Parathyroid adenoma (tissue), 2 donors: ENCODE results near the gene ENO1.

ENCODE experiments used
- H2AFZ ChIP-seq: fragments of 300-600 bp; sonication (generic); one replicate; pipeline ENCODE4 v1.7.0; 2017; ENCODE audit warnings: antibody characterized with exemption, mild to moderate bottlenecking
- H3K27ac ChIP-seq: fragments of 300-600 bp; sonication (generic); one replicate; pipeline ENCODE4 v1.7.0; 2017
- H3K27me3 ChIP-seq: fragments of 300-600 bp; sonication (generic); one replicate; pipeline ENCODE4 v1.7.0; 2017; ENCODE audit warnings: low read length; ENCODE audit not compliant: control insufficient read depth, insufficient read depth
- H3K36me3 ChIP-seq: fragments of 300-600 bp; sonication (generic); one replicate; pipeline ENCODE4 v1.7.0; 2017; ENCODE audit warnings: low read length; ENCODE audit not compliant: control insufficient read depth, insufficient read depth
- H3K4me1 ChIP-seq: fragments of 300-600 bp; sonication (generic); one replicate; pipeline ENCODE4 v1.7.0; 2017; ENCODE audit warnings: control low read depth
- H3K4me2 ChIP-seq: fragments of 300-600 bp; sonication (generic); one replicate; pipeline ENCODE4 v1.7.0; 2017; ENCODE audit warnings: low read length
- H3K4me3 ChIP-seq: fragments of 300-600 bp; sonication (generic); one replicate; pipeline ENCODE4 v1.7.0; 2017; ENCODE audit warnings: low read depth, low read length
- H3K79me2 ChIP-seq: fragments of 300-600 bp; sonication (generic); one replicate; pipeline ENCODE4 v1.7.0; 2017; ENCODE audit warnings: control low read depth
- H3K9ac ChIP-seq: fragments of 300-600 bp; sonication (generic); one replicate; pipeline ENCODE4 v1.7.0; 2017; ENCODE audit warnings: mild to moderate bottlenecking
- H3K9me3 ChIP-seq: fragments of 300-600 bp; sonication (generic); one replicate; pipeline ENCODE4 v1.7.0; 2017; ENCODE audit warnings: low read length; ENCODE audit not compliant: control insufficient read depth
- TF ChIP-seq, protein P1 (sequence below): fragments of 300-600 bp; sonication (generic); IDR thresholded peaks from one replicate; pipeline ENCODE4 v1.7.0; 2017; ENCODE audit warnings: antibody characterized with exemption, mild to moderate bottlenecking
- donor health status: primary hyperparathyroidism.

Gene ENO1

DNA sequence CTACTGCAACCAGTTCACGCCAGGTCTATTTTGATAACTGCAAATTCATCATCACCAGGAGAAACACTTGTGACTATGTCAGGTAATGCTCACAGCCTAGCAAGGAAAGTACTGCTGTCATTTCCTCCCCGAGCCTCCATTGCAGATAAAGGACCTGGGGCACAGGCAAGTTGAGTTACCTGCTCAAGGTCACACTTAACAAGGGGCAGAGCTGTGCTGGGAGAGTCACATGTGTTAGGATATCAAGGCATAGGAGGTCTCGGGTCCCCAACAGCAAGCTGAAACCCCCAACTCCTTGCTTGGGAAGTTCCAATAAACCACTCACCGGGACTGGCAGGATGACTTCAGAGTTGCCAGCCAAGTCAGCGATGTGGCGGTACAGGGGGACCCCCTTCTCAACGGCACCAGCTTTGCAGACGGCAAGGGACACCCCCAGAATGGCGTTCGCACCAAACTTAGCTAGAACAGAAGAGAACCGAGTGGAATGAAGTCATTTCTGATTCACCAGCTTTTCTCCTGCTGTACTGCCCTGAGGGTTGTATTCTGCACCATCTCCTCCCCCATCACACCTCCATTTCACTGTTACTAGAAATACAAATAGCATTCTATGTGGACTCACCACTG lies 11.6 kb downstream of the ENO1 start:
- Histone ChIP-seq H3K4me2 (no peak overlapping the region), H3K9me3 (no peaks in the 10 kb centered on the region), H3K27ac (no peak overlapping the region), H3K4me3 (no peak overlapping the region), H3K36me3 (no peaks in the 10 kb centered on the region), H3K27me3 (no peaks in the 10 kb centered on the region), H3K4me1 (no peaks in the 10 kb centered on the region), H3K9ac (no peak overlapping the region), H2AFZ (no peak overlapping the region), H3K79me2 (no peaks in the 10 kb centered on the region)
- TF ChIP-seq, protein P1, sequence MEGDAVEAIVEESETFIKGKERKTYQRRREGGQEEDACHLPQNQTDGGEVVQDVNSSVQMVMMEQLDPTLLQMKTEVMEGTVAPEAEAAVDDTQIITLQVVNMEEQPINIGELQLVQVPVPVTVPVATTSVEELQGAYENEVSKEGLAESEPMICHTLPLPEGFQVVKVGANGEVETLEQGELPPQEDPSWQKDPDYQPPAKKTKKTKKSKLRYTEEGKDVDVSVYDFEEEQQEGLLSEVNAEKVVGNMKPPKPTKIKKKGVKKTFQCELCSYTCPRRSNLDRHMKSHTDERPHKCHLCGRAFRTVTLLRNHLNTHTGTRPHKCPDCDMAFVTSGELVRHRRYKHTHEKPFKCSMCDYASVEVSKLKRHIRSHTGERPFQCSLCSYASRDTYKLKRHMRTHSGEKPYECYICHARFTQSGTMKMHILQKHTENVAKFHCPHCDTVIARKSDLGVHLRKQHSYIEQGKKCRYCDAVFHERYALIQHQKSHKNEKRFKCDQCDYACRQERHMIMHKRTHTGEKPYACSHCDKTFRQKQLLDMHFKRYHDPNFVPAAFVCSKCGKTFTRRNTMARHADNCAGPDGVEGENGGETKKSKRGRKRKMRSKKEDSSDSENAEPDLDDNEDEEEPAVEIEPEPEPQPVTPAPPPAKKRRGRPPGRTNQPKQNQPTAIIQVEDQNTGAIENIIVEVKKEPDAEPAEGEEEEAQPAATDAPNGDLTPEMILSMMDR, result no peak

DNA sequence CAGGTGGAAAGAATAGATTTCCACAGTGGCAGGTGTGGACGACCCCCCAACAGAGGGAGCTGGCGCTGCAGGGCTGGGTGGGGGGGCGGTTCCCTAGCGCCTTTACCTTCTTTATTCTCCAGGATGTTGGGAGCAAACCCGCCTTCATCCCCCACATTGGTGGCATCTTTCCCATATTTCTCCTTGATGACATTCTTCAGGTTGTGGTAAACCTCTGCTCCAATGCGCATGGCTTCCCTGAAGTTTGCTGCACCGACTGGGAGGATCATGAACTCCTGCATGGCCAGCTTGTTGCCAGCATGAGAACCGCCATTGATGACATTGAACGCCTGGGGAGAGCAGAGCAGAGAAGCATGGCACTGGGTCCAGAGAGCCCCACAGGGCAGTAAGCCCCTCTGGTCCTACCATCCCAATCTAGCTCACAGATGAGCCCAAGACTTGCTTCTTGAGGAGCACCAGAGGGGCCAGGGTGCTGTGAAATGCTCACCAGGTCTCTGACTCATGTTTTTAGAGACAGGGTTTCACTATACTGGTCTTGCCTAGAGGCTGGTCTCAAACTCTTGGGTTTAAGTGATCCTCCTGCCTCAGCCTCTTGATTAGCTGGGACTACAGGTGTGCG lies 12.2 kb downstream of the ENO1 start:
- H3K36me3 ChIP-seq, result no peaks in the 10 kb centered on the region
- no peak overlapping the region for H3K4me2 ChIP-seq
- H3K4me3 ChIP-seq, result no peak overlapping the region
- H3K4me1 ChIP-seq, result no peaks in the 10 kb centered on the region
- TF ChIP-seq, protein P1, result no peak
- no peaks in the 10 kb centered on the region for H3K79me2 ChIP-seq
- H3K9me3 ChIP-seq, result no peaks in the 10 kb centered on the region
- no peaks in the 10 kb centered on the region for H3K27me3 ChIP-seq
- no peak overlapping the region for H3K27ac ChIP-seq
- no peak overlapping the region for H3K9ac ChIP-seq
- H2AFZ ChIP-seq, result no peak overlapping the region

- Histone ChIP-seq H3K27me3 (no peaks in the 10 kb centered on the region), H2AFZ (no peak overlapping the region), H3K4me2 (no peak overlapping the region), H3K79me2 (no peaks in the 10 kb centered on the region), H3K27ac (no peak overlapping the region), H3K9ac (no peak overlapping the region), H3K4me3 (no peak overlapping the region), H3K9me3 (no peaks in the 10 kb centered on the region), H3K4me1 (no peaks in the 10 kb centered on the region), H3K36me3 (no peaks in the 10 kb centered on the region)
- TF ChIP-seq, protein P1, result no peak
Measured at GRCh38 chr1:8864713-8865344, 13.7 kb downstream of the ENO1 start.

- H3K4me2 ChIP-seq, result no peak overlapping the region
- H3K9me3 ChIP-seq, result no peaks in the 10 kb centered on the region
- H3K27ac ChIP-seq, result no peak overlapping the region
- no peaks in the 10 kb centered on the region for H3K27me3 ChIP-seq
- no peak overlapping the region for H3K4me3 ChIP-seq
- no peaks in the 10 kb centered on the region for H3K79me2 ChIP-seq
- no peaks in the 10 kb centered on the region for H3K4me1 ChIP-seq
- TF ChIP-seq, protein P1, result no peak
- no peak overlapping the region for H3K9ac ChIP-seq
- H2AFZ ChIP-seq, result no peak overlapping the region
- no peaks in the 10 kb centered on the region for H3K36me3 ChIP-seq
Measured at GRCh38 chr1:8863794-8864233, 14.7 kb downstream of the ENO1 start.
